HuH-7.5 (cell line): ENCODE results near the gene AFF2.

Experiments
- DNase-seq: peaks from one replicate; pipeline ENCODE4 v3.0.0; 2011; ENCODE audit warnings: low spot score

Gene AFF2

GRCh38 chrX:148755111-148755510, 254.7 kb downstream of the AFF2 start:
- no peak for DNase-seq

GRCh38 chrX:148763896-148764295, 263.5 kb downstream of the AFF2 start:
- no peak for DNase-seq

GRCh38 chrX:148768296-148768695, 267.9 kb downstream of the AFF2 start:
- DNase-seq = no peak

GRCh38 chrX:148771440-148771839, 271.0 kb downstream of the AFF2 start:
- DNase-seq = no peak

- no peak for DNase-seq
Measured at GRCh38 chrX:148774276-148774675, 273.9 kb downstream of the AFF2 start.

GRCh38 chrX:148784137-148784536, 283.7 kb downstream of the AFF2 start:
- no peak for DNase-seq

- no peak for DNase-seq
Measured at GRCh38 chrX:148784856-148785255, 284.4 kb downstream of the AFF2 start.

- DNase-seq = no peak
Measured at GRCh38 chrX:148785256-148785655, 284.8 kb downstream of the AFF2 start.

- no peak for DNase-seq
Measured at GRCh38 chrX:148788449-148788848, 288.0 kb downstream of the AFF2 start.

- DNase-seq = no peak
Measured at GRCh38 chrX:148794350-148794749, 293.9 kb downstream of the AFF2 start.

- no peak for DNase-seq
Measured at GRCh38 chrX:148804579-148805355, 304.4 kb downstream of the AFF2 start.

- DNase-seq = no peak
Measured at GRCh38 chrX:148806145-148806870, 305.9 kb downstream of the AFF2 start.

- no peak for DNase-seq
Measured at GRCh38 chrX:148808833-148809232, 308.4 kb downstream of the AFF2 start.

GRCh38 chrX:148811236-148811635, 310.8 kb downstream of the AFF2 start:
- no peak for DNase-seq

GRCh38 chrX:148813422-148813821, 313.0 kb downstream of the AFF2 start:
- no peak for DNase-seq

GRCh38 chrX:148813967-148814366, 313.6 kb downstream of the AFF2 start:
- no peak for DNase-seq

GRCh38 chrX:148815218-148815961, 315.0 kb downstream of the AFF2 start:
- DNase-seq = no peak

GRCh38 chrX:148823986-148824385, 323.6 kb downstream of the AFF2 start:
- DNase-seq = no peak

- DNase-seq = no peak
Measured at GRCh38 chrX:148825696-148826095, 325.3 kb downstream of the AFF2 start.

- DNase-seq = no peak
Measured at GRCh38 chrX:148836741-148837140, 336.3 kb downstream of the AFF2 start.

GRCh38 chrX:148850631-148851030, 350.2 kb downstream of the AFF2 start:
- no peak for DNase-seq

GRCh38 chrX:148854306-148854705, 353.9 kb downstream of the AFF2 start:
- DNase-seq = no peak

- no peak for DNase-seq
Measured at GRCh38 chrX:148856505-148856904, 356.1 kb downstream of the AFF2 start.
